NCI-H1417 treated with DMSO at 0.1 percent for 48 hours (cell line): ENCODE data around the gene JPT2.
A peak's percentile ranks its signal among the peaks of the same experiment; 100 is the strongest.
"Not testable (repeated sequence)": the region's sequence is repeated elsewhere in the genome, so short reads cannot be mapped to it uniquely, and the experiment has no call there.

Experiments
- DNase-seq: peaks from one replicate; lab custom pipeline; 2025; lab: John Stamatoyannopoulos, UW

The JPT2 gene

DNA sequence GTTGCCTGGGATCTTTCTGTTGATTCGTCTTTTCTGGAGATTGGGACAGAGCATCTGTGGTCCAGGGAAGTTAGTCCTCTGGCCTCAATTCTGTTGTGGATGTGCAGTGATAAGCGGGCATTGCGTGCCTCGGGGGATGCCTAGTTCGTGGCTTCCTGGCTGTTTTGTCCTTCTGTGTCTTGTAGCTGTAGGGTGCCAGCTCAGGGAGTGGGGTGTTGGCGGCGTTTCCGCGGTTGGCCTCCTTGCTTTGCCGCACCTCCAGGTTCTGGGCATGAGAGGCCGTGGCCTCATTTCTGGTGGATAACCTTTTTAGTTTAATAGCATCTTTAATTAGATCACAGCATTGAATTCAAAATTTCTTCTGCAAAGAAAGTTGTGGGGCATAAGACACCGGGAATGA, 1.4 kb upstream of the JPT2 start:
- no peak for DNase-seq

DNA sequence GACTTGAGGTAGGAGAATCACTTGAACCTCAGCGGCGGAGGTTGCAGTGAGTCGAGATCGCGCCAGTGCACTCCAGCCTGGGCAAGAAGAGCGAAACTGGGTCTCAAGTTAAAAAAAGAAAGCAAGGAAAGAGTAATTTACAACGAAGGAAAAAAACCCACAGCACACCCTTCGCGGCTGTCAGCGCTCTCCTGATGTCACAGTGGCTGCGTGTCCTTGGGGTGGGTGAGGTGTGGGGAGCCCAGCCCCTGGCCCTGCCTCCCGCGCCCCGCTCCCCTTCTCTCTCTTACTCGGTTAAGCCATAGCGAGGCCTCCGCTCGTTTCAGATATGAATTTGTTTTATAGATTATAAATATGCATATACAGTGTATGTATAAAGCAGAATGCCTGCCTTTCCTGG, 740 bp upstream of the JPT2 start:
- DNase-seq = no peak

DNA sequence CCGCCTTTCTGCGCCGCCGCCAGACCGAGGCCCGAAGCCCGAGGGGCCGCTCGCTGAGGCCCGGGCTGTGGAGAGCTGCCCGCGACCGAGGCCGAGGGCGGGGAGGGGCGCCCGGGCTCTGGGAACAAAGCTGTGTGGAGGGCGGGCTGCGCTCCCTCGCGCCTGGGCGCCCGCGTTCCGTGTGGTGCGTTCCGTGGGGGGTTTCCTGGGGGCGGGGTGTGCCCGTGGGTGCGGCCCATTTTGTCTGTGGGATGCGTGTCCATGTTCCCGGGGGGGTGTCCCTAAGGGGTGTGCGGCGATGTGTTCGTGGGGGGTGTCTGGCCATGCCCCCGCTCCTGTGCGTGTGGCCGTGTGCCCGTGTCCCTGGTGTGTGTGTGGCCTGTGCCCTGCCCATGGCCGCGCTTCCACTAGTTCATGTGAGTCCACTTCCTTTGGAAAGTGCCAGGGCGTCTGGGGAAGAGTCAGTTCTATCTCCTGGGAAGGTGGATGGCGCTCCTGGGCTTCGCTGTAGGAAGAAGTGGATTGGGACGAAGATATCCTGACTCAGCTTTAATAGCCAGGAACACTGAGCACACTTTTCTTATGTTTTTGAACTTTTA, 520 bp downstream of the JPT2 start:
- no peak for DNase-seq

DNA sequence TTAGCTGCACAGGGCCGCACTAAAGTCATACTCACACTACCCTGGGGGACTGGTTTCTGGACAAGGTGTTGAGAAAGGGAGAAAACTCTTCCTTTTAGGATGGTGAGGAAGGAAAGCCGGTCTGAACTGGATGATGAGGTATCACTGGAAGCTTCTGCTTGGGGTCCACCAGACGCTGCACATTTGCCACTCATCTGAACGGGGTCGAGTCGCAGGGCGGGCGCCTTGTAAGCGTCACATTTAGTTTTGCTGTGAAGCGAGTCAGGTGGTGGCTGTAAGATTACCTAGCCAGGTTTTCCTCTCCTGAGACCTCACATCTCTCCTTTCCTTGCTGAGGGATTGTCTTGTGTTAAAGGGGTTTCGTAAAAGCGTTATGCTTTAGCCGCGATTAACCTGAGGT, 2.3 kb downstream of the JPT2 start:
- DNase-seq = no peak

DNA sequence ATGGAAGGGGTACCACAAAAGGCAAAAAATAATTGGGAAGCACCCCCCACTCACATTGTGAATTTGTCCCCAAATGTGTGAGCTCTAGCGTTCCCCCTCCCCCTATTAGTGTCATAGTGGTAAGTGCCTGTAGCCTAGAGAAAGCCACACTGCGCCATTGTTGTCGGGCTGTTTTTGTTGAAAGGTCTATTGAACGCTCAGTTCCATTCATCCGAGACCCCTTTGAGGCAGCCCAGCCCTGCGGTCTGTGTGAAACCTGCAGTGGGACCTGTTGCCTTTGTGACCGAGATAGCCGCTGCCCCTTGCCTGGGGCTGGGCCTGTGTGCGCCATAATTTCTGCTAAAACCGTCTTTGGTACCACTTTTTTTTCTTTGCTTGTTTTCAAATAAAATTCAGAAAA, 3.0 kb downstream of the JPT2 start:
- DNase-seq = no peak

DNA sequence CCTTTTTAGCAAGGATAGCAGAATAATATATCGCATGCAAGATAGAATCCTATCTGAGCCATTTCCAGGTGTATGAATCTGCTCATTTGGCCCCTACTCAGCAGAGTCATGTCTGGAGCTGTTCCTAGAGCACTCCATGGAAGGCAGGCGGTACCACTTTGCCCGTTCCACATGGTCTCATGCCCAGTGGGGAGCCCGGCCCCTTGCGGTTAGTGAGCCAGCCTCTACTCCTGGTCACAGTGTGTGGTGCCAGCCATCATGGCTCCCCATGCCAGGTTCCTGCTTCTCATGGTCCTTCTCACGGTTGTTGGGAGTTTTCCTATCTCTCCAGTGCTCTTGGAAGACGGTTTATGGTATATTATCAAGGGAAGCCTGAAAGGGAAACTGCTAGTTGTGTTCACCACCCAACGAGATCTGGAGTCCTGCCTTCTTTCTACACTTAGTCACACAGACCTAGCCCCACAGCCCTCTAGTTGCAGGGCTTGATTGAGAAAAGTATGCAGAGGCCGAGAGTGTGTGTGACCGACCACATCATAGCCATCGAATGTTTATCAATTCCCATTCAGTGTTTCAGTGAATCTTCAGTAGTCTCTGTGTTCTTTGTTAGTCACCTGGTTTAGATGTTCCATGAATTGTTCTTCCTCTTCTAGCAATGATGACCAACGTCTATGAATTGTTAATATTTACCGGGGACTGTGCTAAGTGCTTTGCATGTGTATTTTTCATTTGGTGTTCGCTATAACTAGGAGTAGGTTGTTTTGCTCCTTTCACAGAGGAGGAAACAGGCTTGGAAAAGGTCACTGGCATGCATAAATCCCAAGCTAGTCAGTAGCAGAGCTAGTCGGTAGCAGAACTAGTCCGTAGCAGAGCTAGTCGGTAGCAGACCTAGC, 9.6 kb downstream of the JPT2 start:
- DNase-seq = no peak

DNA sequence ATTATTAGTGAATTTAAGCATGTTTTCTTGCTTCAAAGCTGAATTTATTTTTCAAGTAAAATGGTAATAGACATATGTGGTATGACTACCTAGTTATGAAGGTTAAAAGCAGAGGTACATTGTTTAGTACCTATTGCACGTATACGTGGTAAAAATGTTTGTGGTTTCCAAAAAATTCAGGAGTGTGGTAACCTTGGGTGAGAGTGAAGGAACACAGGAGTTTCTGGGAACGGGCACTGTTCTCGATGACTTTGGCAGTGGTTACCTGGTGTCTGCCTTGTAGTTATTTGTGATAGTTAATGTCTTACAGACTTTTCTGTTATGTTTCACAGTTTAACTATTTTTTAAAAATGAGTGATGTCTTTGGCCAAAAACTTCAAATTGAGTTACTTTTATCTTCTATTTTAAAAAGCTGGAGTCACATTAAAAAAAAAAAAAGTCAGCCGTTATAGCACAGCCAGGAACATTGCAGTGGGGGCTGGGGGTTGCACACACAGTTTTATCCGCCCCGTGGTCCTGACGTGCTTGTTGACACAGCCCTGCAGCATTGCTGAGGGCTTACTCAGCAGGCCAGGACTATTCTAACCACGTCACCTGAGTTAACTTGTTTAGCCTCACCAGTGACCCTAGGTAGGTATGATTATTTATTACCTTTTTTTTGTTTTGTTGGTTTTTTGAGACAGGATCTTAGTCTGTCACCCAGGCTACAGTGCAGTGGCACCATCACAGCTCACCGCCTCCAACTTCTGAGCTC, 10.9 kb downstream of the JPT2 start:
- no peak for DNase-seq

DNA sequence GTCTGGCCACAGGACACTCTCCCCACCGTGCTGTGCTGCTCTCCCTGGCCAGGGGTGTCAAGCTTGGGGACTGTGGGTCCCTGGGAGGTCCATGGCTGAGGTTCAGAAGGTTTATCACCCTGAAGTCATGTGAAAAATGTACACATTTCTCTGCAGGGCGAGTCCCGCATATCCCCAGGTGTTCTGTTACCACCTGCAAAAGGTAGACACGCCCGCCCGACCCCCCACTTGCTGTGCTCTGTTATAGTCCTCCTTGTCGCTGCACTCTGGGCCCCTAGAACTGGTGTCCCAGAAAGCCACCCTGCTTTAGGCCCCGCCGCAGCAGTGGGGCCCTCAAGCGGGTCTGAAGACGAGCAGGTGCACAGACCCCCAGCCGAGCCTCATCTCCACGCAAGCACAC, 11.8 kb downstream of the JPT2 start:
- no peak for DNase-seq

DNA sequence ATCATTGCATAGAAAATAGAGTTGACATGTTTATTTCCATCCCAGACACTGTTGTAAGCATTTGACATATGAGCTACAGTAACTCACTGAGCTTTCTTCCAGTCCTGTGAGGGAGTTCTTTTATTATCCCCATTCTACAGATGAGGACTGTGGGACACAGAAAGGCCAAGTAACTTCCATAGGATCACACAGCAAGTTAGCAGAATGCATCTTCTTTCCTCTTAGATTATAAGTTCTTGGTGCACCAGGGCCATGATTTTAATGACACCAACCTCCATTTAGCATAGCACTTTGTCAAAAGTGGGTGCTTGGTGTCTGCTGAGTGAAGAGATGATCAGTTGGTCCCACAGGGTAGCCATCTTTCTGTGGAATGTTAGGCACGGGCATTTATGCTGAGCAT, 12.7 kb downstream of the JPT2 start:
- no peak for DNase-seq

DNA sequence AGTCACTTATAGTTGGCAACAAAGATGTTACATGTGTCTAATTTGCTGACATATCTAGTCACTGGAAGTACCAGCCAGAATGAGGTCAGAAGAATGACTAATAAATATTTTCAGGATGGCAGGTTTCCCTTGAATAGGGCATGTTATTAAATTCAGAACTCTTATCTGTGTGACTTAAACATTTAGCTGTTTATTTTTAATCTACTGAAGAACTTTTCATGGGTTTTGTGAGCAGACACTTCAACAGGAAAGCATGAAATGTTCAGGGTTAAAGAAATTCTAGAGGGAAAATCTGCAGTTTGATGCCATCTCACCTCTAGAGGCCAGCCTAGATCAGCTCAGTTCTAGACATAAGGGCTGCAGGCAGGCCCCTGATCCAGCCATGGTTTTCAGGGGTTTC, 13.2 kb downstream of the JPT2 start:
- DNase-seq = no peak

DNA sequence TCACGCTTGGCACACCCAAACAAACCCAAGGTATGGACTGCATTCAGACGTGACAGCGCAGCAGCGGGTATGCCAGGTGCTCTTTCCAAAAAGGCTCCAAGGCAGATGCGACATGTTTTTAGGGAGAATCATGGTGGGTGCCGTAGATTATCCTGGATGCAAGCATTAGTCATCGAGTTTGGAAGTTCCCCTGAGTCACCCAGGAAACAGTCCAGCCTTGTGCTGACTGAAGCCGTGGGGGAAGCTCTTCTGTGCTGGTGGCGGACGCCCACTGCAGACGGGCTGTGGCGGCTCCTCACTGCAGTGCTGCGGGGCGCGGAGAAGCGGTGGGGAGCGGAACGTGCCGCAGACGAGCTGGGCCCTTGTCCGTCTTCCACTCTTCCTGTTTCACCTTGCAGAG, 13.9 kb downstream of the JPT2 start:
- no peak for DNase-seq

DNA sequence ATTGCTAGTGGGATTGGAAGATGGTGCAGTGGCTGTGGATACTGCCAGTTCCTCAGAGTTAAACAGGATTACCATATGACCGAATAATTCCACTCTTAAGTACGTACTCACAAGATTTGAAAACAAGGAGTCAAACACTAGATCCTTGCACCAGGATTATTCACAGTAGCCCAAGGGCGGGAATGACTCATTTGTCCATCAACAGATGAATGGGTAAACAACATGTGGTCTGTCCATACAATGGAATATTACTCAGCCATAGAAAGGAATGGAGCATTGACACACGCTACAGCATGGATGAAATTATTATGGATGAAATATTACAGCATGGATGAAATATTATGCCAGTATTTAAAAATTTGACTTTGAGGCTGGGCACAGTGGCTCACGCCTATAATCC, 18.8 kb downstream of the JPT2 start:
- no peak for DNase-seq

DNA sequence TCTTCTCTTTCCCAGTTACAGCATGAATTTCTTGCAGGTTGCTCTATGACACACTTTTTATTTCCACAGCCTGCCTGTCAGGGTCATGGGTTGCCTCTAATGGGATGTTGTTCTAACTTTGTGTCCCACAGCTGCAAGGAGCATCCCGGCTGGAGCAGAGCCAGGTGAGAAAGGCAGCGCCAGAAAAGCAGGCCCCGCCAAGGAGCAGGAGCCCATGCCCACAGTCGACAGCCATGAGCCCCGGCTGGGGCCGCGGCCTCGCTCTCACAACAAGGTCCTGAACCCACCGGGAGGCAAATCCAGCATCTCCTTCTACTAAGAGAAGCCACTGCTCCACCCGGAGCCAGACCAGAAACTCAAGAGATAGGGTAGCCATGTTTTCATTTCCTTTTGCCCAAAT, 20.6 kb downstream of the JPT2 start:
- no peak for DNase-seq

DNA sequence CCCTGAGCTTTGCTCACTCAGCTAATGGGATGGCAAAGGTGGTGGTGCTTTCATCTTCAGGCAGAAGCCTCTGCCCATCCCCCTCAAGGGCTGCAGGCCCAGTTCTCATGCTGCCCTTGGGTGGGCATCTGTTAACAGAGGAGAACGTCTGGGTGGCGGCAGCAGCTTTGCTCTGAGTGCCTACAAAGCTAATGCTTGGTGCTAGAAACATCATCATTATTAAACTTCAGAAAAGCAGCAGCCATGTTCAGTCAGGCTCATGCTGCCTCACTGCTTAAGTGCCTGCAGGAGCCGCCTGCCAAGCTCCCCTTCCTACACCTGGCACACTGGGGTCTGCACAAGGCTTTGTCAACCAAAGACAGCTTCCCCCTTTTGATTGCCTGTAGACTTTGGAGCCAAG, 22.2 kb downstream of the JPT2 start:
- no peak for DNase-seq

DNA sequence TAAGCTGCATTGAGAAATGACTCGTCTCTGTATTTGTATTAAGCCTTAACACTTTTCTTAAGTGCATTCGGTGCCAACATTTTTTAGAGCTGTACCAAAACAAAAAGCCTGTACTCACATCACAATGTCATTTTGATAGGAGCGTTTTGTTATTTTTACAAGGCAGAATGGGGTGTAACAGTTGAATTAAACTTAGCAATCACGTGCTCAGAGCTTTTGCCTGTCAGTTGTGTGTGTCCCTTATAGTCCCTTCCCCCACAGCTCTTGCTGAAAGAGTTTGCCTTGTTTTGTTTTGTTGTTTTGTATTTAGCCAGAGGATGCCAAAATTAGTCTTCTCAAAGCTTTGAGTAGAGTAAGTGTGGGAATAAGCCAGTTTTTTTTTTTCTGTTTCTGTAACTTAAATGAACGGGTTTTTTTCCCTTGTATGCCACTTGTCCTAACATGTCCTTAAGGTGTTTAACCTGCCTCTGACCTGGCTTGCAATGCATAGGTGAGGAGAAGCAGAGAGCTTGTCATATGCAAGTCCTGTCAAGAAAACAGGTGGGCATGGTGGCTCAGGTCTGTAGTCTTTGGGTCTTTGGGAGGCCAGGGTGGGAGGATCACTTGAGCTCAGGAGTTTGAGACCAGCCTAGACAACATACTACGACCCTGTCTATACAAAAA, 23.3 kb downstream of the JPT2 start:
- DNase-seq = no peak

DNA sequence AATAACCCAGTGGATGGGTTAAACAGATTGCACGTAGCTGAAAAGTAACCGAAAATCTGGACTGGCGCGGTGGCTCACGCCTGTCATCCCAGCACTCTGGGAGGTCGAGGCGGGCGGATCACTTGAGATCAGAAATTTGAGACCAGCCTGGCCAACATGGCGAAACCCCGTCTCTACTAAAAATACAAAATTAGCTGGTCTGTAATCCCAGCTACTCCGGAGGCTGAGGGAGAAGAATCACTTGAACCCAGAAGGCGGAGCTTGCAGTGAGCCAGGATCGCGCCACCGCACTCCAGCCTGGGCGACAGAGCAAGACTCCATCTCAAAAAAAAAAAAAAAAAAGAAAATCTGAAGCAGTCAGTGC, 27.2 kb downstream of the JPT2 start:
- DNase-seq = not testable (repeated sequence)

DNA sequence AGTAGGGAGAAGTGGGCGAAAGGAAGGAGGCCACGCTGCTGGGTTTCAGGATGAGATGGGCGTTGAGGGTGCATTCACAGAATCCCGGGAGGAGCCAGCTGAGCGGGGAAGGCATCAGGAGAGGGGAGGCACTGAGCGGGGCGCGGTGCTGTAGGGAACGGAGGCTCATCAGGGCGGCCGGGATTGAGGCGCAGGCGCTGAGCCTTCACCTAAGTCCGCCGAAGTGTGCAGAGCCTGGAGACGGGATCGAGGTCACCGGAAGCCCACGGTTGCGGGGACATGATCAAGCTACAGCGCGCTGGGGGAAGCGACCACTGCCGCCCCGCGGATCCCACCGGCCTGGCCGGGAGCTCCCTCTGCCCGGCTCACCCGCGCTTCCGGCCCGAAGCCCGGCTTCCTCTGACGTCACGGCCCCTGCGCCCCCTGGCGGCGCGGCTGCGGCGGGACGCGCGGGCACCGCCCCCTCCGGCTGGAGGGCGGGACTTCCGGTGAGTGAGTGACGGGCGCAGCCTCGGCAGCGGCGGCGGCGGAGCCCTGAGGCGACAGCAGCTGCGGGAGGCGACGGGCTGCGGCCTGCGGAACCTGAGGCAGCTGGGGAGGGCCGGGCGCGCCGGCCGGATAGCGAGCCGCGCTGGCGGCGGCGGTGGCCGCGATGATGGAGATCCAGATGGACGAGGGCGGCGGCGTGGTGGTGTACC, 27.8 kb downstream of the JPT2 start, which contains the start of gene MAPK8IP3:
MAPK8IP3 (plus strand) TSS at position 508 of the 698 bp plus-strand sequence; CDS start at position 653, 145 bp downstream.
- peak; percentile 71 for DNase-seq

DNA sequence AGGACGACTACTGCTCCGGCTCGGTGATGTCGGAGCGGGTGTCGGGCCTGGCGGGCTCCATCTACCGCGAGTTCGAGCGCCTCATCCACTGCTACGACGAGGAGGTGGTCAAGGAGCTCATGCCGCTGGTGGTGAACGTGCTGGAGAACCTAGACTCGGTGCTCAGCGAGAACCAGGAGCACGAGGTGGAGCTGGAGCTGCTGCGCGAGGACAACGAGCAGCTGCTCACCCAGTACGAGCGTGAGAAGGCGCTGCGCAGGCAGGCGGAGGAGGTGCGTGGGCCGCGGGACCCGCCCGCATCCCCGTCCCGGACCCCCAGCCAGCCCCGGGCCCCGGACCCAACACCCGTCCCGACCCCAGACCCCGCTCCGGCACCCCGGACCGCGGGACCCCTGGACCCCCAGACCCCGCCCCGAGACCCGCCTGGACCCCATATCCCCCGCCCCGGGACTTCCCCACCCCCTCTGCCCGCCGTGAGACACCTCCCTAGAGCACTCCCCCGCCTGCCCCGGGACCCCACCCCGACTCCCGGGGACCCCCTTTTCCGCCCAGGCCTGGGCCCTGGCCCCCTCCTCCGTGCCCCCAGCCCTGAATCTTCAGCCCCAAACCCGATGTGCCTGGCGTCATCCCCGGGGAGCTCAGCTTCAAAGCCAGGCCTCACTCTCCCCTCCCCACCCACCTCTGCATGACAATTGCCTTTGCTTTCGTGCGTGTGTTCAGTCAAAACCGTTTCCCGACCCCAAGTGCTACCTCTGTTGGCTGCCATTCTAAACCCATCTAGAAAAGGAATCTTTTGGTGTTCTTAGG, 28.5 kb downstream of the JPT2 start:
- no peak for DNase-seq

DNA sequence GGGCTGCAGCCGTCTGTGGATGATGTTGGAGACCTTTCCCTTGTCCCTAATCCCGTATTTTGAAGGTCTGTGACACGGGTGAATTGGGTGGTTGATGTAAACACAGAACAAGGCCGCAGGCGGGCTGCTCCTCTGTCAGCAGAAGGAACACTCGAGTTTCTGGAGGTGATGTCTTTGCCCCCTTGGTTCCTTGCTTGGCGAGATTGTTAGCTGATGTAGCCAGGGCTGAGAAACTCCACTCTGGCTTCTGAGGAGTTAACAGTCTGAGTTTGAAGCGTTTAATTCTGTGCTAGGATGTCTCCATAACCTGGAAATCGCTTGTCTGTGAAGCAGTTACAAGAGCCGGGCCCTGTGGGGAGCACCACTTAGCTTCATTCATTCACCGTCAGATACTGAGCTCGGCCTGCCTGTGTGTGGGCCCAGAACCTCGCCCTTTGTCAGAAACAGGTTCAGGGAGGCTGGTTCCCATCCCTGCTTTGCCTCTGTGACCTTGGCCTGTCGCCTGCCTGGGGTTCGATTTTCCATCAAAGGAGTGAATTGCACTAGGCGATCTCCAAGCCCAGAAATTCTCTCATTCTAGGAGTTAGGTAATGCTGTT, 29.2 kb downstream of the JPT2 start:
- no peak for DNase-seq

DNA sequence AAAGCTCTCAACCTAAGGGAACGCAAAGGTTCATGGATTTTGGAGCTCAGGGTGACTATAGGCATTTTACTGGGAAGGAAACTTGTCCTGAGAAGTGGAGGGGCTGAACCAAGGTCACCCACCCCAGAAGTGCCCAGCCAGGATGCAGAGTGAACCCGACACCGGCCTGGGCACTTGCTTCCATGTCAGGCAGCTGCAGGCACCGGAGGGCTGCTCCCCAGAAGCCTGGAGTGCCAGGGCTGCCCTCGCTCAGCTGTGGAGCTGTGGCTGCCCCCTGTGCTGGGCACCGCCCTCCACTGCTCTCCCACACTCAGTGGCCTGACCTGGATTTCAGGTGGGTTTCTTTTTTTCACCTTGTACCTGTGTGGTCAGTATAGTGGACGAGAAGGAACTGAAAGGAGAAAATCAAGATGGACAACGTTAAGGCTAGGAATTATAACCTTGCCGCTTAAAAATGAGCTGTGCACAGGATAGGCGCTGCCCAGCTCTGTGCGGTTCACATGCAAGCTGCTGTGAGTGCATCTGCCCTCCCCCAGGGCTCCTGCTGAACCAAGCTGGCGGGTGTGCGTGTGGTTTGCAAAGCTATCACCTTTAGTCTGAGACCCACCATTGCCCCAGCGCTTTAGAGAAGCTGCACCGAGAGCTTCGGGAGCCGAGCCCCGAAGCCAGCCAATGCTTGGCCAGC, 30.1 kb downstream of the JPT2 start:
- no peak for DNase-seq
